ENCODE data around the gene ST13.
"Not testable (repeated sequence)": the region's sequence is repeated elsewhere in the genome, so short reads cannot be mapped to it uniquely, and the experiment has no call there.

The ST13 gene

GRCh38 chr22:40789131-40789530 is 67.3 kb downstream of the ST13 start:
- DNase-seq (ENCODE audit: low read depth in 2 of 2, low spot score in 1 of 2): no peak

GRCh38 chr22:40782521-40782920 is 73.9 kb downstream of the ST13 start:
- DNase-seq (ENCODE audit: low read depth in 2 of 2, low spot score in 1 of 2): no peak

- DNase-seq (ENCODE audit: low read depth in 2 of 2, low spot score in 1 of 2): not testable (repeated sequence)
Measured at GRCh38 chr22:40781749-40782148, 74.7 kb downstream of the ST13 start.
